ENCODE data around the gene CFAP53.
"Not testable (repeated sequence)": the region's sequence is repeated elsewhere in the genome, so short reads cannot be mapped to it uniquely, and the experiment has no call there.

Gene CFAP53

DNA sequence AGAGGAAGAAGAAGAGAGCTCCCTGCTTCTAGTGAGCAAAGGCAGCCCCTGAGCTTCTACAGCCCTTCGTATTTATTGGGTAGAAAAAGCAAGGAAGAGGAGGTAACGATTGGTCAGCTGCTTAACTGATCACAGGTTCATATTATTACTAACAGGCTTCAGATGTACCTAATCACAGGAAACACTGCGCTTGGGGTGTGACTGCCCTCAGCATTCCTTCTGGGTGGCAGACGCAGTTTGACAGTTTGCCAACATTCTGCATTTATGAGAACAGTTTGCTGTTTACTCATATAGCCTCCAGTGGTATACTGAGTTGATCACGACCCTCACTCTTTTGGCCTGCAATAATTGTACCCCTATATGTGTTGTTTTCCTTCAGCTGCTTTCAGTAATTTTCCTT is 42.6 kb upstream of the CFAP53 start:
- H3K23ac ChIP-seq (ENCODE audit: low read length in 2 of 2); H3K18ac ChIP-seq (ENCODE audit: low read depth in 1 of 2, low read length in 2 of 2); H3K14ac ChIP-seq (ENCODE audit: low read length in 2 of 2); H3K4me1 ChIP-seq (ENCODE audit: control insufficient read depth, insufficient read depth, low read depth, low read length); H3K4me3 ChIP-seq (ENCODE audit: insufficient read depth in 1 of 2, low read depth in 1 of 2, low read length in 2 of 2); H2BK5ac ChIP-seq (ENCODE audit: low read depth, low read length, poor library complexity, severe bottlenecking); H3K4me2 ChIP-seq (ENCODE audit: low read length, poor library complexity, severe bottlenecking); H2AFZ ChIP-seq (ENCODE audit: low read depth, low read length); H2AK5ac ChIP-seq (ENCODE audit: low read length, severe bottlenecking); H4K91ac ChIP-seq (ENCODE audit: low read length); H2BK15ac ChIP-seq (ENCODE audit: low read depth, poor library complexity, severe bottlenecking); H3K4ac ChIP-seq (ENCODE audit: low read depth in 1 of 2, low read length in 2 of 2); H3K27ac ChIP-seq (ENCODE audit: low read length, poor library complexity, severe bottlenecking); DNase-seq; H2BK120ac ChIP-seq (ENCODE audit: low read depth, low read length); H4K8ac ChIP-seq (ENCODE audit: low read length); H2BK12ac ChIP-seq (ENCODE audit: low read length in 2 of 2); H3K79me1 ChIP-seq (replicated peaks; ENCODE audit: low read length, poor library complexity, severe bottlenecking); H3K9me3 ChIP-seq (ENCODE audit: control insufficient read depth, low read length); H3K36me3 ChIP-seq (ENCODE audit: control insufficient read depth in 1 of 2, insufficient read depth in 2 of 2, low read depth in 1 of 2, low read length in 2 of 2): not testable (repeated sequence)
- Histone ChIP-seq H3K27me3 (ENCODE audit: control insufficient read depth in 1 of 2, insufficient read depth in 1 of 2, low read length in 2 of 2) (peaks cover 0 to 11% of the 10 kb centered on the region in 2 experiments), H3K9ac (ENCODE audit: low read length) (peak overlapping the region; percentile 88)
- 95% methylated on average over 3 of the region's 5 CpGs for WGBS

DNA sequence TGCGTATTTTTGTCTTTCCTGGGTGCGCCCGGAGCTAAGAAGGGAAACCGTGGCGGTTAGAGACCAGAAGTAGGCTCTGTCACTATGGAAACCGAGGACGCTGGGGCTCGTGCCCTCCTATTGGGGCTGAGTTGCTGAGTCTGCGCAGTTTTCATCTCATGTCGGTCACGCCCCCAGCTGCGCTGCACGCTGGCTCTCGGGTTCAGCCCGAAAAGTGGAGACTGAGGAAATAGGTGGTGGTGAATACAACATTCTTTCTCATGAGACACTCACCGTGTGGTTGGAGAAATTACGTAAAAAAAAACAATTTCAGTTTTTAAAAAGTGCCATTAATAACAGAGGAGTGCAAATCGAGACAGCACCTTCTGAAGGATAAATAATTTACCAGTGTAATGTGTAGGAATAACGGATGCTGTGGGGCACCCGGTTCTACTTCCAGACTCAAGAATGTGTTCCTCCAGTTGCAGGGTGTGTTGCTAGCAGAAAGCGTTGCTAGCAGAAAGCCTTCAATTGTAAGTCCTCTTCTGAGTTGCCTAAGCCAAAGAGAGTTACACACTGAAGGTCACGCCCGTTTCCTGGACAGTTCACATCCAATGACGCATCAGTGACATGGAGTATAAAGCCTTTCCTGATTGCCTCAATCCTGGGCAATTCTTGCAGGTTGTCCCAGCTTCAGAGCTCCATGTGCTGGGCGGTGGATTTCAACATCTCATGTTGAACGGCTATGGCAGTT is 41.6 kb upstream of the CFAP53 start:
- Histone ChIP-seq H3K9ac (ENCODE audit: low read length) (peak overlapping the region; percentile 88), H2BK15ac (ENCODE audit: low read depth, poor library complexity, severe bottlenecking) (no peak overlapping the region), H3K79me1 (replicated peaks; ENCODE audit: low read length, poor library complexity, severe bottlenecking) (no peaks in the 10 kb centered on the region), H4K91ac (ENCODE audit: low read length) (no peak overlapping the region), H4K8ac (ENCODE audit: low read length) (no peak overlapping the region), H3K27me3 (ENCODE audit: control insufficient read depth in 1 of 2, insufficient read depth in 1 of 2, low read length in 2 of 2) (peaks cover 0 to 12% of the 10 kb centered on the region in 2 experiments), H3K23ac (ENCODE audit: low read length in 2 of 2) (no peak overlapping the region), H3K36me3 (ENCODE audit: control insufficient read depth in 1 of 2, insufficient read depth in 2 of 2, low read depth in 1 of 2, low read length in 2 of 2) (no peaks in the 10 kb centered on the region), H3K18ac (ENCODE audit: low read depth in 1 of 2, low read length in 2 of 2) (no peak overlapping the region), H3K4me1 (ENCODE audit: control insufficient read depth, insufficient read depth, low read depth, low read length) (no peaks in the 10 kb centered on the region), H3K4me3 (ENCODE audit: insufficient read depth in 1 of 2, low read depth in 1 of 2, low read length in 2 of 2) (peak overlapping the region; percentile 37 to 83), H2AK5ac (ENCODE audit: low read length, severe bottlenecking) (no peak overlapping the region), H3K4ac (ENCODE audit: low read depth in 1 of 2, low read length in 2 of 2) (no peak overlapping the region), H3K4me2 (ENCODE audit: low read length, poor library complexity, severe bottlenecking) (peak overlapping the region; percentile 37), H2BK120ac (ENCODE audit: low read depth, low read length) (no peak overlapping the region), H2BK12ac (ENCODE audit: low read length in 2 of 2) (no peak overlapping the region), H3K14ac (ENCODE audit: low read length in 2 of 2) (no peak overlapping the region), H2AFZ (ENCODE audit: low read depth, low read length) (no peak overlapping the region), H3K9me3 (ENCODE audit: control insufficient read depth, low read length) (peaks cover 3% of the 10 kb centered on the region), H3K27ac (ENCODE audit: low read length, poor library complexity, severe bottlenecking) (no peak overlapping the region), H2BK5ac (ENCODE audit: low read depth, low read length, poor library complexity, severe bottlenecking) (no peak overlapping the region)
- WGBS = 52% methylated on average over 26 of the region's 26 CpGs
- DNase-seq = peak; percentile 59

DNA sequence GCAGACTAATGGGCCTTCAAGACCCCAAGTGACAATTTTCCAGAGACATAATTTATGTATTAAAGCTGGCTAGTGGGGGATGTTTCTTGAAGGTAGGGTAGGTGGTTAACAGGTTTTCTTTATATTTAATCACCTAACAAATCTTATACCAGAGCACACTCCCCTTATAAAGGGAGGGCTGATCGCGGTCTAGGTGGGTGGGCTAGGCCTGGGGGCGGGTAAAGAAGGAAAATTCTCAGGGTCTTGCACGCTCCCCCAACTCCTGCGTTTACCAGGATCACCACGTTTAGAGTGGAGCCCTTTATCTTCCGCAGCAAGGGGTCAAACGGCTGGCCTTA is 41.1 kb upstream of the CFAP53 start:
- Histone ChIP-seq H3K36me3 (ENCODE audit: control insufficient read depth in 1 of 2, insufficient read depth in 2 of 2, low read depth in 1 of 2, low read length in 2 of 2) (no peaks in the 10 kb centered on the region), H2BK15ac (ENCODE audit: low read depth, poor library complexity, severe bottlenecking) (no peak overlapping the region), H3K27ac (ENCODE audit: low read length, poor library complexity, severe bottlenecking) (no peak overlapping the region), H3K23ac (ENCODE audit: low read length in 2 of 2) (no peak overlapping the region), H3K4ac (ENCODE audit: low read depth in 1 of 2, low read length in 2 of 2) (no peak overlapping the region), H2AK5ac (ENCODE audit: low read length, severe bottlenecking) (no peak overlapping the region), H2BK5ac (ENCODE audit: low read depth, low read length, poor library complexity, severe bottlenecking) (no peak overlapping the region), H3K9me3 (ENCODE audit: control insufficient read depth, low read length) (peaks cover 3% of the 10 kb centered on the region), H3K79me1 (replicated peaks; ENCODE audit: low read length, poor library complexity, severe bottlenecking) (no peaks in the 10 kb centered on the region), H4K8ac (ENCODE audit: low read length) (no peak overlapping the region), H4K91ac (ENCODE audit: low read length) (no peak overlapping the region), H3K27me3 (ENCODE audit: control insufficient read depth in 1 of 2, insufficient read depth in 1 of 2, low read length in 2 of 2) (peaks cover 0 to 15% of the 10 kb centered on the region in 2 experiments), H3K4me3 (ENCODE audit: insufficient read depth in 1 of 2, low read depth in 1 of 2, low read length in 2 of 2) (peak overlapping the region; percentile 37 to 83), H3K4me2 (ENCODE audit: low read length, poor library complexity, severe bottlenecking) (peak overlapping the region; percentile 37), H3K9ac (ENCODE audit: low read length) (peak overlapping the region; percentile 88), H3K18ac (ENCODE audit: low read depth in 1 of 2, low read length in 2 of 2) (no peak overlapping the region), H3K4me1 (ENCODE audit: control insufficient read depth, insufficient read depth, low read depth, low read length) (no peaks in the 10 kb centered on the region), H2BK12ac (ENCODE audit: low read length in 2 of 2) (no peak overlapping the region), H3K14ac (ENCODE audit: low read length in 2 of 2) (no peak overlapping the region), H2BK120ac (ENCODE audit: low read depth, low read length) (no peak overlapping the region), H2AFZ (ENCODE audit: low read depth, low read length) (no peak overlapping the region)
- DNase-seq = no peak
- WGBS = 42% methylated on average over 8 of the region's 8 CpGs

DNA sequence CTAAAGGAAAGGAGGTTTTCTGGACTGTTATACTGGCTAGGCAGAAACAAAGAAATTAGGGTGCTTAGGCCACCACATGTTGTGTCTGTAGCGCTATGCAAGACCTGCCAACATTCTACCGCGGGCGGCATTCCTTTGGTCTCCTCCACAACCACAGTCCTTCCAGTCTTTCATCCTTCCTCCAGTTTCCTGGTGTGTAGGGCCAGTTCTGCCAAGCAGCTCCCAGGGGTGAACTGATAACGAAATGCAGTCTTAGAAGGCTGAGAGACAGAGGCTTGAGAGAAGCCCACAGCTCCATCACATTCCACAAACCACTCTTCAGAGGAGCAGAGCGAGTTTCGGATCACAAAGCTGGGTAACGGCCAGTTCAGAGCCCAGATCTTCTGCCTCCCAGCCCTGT is 40.6 kb upstream of the CFAP53 start:
- Histone ChIP-seq H3K4me2 (ENCODE audit: low read length, poor library complexity, severe bottlenecking) (no peak overlapping the region), H3K9ac (ENCODE audit: low read length) (peak overlapping the region; percentile 88), H3K27me3 (ENCODE audit: control insufficient read depth in 1 of 2, insufficient read depth in 1 of 2, low read length in 2 of 2) (peaks cover 0 to 17% of the 10 kb centered on the region in 2 experiments), H2AFZ (ENCODE audit: low read depth, low read length) (no peak overlapping the region), H3K4me1 (ENCODE audit: control insufficient read depth, insufficient read depth, low read depth, low read length) (no peaks in the 10 kb centered on the region), H2BK5ac (ENCODE audit: low read depth, low read length, poor library complexity, severe bottlenecking) (no peak overlapping the region), H2BK120ac (ENCODE audit: low read depth, low read length) (no peak overlapping the region), H3K36me3 (ENCODE audit: control insufficient read depth in 1 of 2, insufficient read depth in 2 of 2, low read depth in 1 of 2, low read length in 2 of 2) (no peaks in the 10 kb centered on the region), H3K18ac (ENCODE audit: low read depth in 1 of 2, low read length in 2 of 2) (no peak overlapping the region), H2AK5ac (ENCODE audit: low read length, severe bottlenecking) (no peak overlapping the region), H3K23ac (ENCODE audit: low read length in 2 of 2) (no peak overlapping the region), H4K8ac (ENCODE audit: low read length) (no peak overlapping the region), H2BK15ac (ENCODE audit: low read depth, poor library complexity, severe bottlenecking) (no peak overlapping the region), H3K79me1 (replicated peaks; ENCODE audit: low read length, poor library complexity, severe bottlenecking) (no peaks in the 10 kb centered on the region), H3K4me3 (ENCODE audit: insufficient read depth in 1 of 2, low read depth in 1 of 2, low read length in 2 of 2) (peak overlapping the region in 1 of 2 experiments; percentile 83), H3K9me3 (ENCODE audit: control insufficient read depth, low read length) (peaks cover 3% of the 10 kb centered on the region), H3K4ac (ENCODE audit: low read depth in 1 of 2, low read length in 2 of 2) (no peak overlapping the region), H3K14ac (ENCODE audit: low read length in 2 of 2) (no peak overlapping the region), H3K27ac (ENCODE audit: low read length, poor library complexity, severe bottlenecking) (no peak overlapping the region), H4K91ac (ENCODE audit: low read length) (no peak overlapping the region), H2BK12ac (ENCODE audit: low read length in 2 of 2) (no peak overlapping the region)
- DNase-seq = no peak
- WGBS = 65% methylated on average over 5 of the region's 8 CpGs

Data from mesenchymal stem cell (in vitro differentiated cells and primary cell).